NCI-H1694 treated with DMSO at 0.1 percent for 48 hours (cell line): ENCODE data around the gene APCDD1L.

ENCODE experiments used
- DNase-seq: peaks from one replicate; lab custom pipeline; 2025; lab: John Stamatoyannopoulos, UW

Gene APCDD1L

DNA sequence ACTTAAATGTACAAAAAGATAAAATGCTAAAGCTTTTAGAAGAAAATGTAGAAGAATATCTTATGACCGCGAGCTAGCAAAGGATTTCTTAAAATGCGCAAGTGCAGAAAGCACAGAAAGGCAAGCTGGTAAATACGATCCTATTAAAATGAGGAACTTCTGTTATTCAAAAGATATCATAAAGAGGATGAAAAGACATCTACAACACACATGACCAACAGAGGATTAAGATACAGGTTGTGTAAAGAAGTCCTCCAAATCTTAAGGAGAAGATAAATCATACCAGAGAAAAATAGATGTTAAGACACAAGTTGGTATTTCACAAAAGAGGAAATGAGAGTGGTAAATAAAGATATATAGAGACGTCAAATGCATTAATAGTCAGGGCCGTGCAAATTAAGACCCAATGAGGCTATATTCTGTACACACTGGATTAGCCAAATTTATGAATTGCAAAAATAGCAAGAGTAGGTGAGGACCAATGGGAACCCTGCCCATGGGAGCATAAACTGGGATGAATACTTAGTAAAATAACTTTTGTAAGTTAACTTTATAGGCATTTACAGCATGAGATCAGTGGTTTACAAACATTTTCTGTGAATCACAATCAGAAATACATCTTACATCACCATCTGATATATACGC lies 23.0 kb downstream of the APCDD1L start:
- DNase-seq, result no peak

DNA sequence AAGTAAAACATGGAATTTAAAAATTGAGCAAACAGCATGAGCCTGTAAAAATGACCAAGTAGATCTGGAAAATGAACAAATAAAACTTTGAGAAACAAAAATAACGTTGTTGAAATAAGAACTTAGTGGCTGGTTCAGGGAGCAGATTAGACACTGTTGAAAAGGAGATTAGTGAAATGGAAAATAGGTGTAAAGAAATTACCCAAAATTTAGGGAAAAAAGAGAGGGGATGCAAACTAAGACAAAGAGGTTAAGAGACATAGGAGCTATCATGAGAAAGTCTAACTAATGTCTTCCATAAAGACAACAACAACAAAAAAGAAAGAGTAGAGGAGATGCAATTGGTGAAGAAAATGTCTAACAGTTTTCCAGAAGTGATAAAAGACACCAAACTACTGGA lies 29.0 kb downstream of the APCDD1L start:
- no peak for DNase-seq

DNA sequence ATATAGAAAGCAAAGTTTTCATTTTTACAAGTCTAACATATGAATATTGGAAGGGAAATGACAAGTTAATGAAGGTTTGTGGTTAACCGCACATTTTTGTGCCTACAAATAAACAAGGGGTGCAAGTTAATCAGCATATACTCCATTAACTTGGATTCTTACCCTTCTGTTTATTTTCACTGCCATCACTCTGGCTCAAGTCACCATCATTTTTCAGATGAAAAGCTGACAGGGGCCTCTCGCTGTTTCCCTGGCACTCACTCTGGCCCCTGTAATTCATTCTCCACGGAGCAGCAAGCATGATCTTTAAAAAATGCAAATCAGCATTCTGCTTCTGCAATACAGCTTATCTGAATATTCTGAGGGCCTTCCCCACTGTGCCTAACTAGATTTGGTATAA lies 29.8 kb downstream of the APCDD1L start:
- no peak for DNase-seq

DNA sequence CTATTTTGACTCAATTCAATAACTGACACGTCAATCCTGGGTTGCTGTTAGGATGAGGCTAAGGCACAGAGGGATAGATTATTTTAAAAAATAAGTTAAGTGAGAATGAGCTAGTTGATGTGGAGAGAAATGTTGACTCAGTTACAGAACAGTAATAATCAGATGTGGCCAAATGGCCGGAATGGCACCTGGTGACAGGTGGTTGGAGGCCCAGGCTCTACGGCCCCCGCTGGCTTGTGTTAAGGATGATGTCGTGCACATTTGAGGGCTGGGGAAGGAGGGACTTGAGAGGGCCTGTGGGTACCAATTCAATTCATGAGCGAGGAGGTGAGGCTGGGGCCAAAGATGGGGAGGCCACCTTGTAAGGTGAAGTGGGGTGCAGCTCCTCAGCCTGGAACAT lies 31.7 kb downstream of the APCDD1L start:
- no peak for DNase-seq

DNA sequence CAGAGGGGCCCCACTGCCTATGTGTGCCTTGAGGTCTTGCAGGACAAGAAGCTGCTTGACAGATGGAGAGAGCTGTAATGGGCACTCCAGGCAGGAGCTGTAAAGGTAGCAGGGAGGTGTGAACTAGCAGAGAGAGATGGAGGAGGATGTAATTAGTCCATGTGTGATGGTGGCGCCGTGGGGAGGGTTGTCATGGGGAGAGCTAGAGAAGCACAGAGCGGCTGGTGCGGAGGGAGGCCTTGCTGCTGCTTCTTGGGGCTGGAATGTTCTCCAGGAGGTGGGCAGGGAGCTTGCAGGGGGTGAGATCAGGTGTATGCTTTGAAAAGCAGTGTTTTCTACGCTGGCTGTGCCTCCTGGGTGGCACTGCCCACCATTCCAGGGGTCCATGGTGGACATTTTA lies 32.1 kb downstream of the APCDD1L start:
- DNase-seq, result no peak

DNA sequence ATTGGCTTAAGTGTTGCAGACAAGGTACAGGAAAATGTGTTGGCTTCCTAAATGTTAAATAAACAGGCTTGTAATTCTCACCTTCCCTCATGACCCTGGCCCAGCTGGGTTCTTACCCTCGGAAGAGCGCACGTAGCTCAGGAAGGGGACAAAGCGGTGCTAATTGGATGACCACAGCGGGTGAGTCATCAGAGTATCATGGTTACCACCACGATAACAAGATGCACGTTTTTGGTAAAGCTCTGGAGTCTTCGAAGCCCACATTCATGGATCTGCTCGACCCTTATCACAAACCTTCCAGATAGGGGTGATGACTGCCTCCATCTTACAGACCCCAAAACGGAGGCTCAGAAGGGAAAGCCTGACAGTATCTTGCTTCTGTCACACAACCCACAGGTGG lies 32.8 kb downstream of the APCDD1L start:
- no peak for DNase-seq

DNA sequence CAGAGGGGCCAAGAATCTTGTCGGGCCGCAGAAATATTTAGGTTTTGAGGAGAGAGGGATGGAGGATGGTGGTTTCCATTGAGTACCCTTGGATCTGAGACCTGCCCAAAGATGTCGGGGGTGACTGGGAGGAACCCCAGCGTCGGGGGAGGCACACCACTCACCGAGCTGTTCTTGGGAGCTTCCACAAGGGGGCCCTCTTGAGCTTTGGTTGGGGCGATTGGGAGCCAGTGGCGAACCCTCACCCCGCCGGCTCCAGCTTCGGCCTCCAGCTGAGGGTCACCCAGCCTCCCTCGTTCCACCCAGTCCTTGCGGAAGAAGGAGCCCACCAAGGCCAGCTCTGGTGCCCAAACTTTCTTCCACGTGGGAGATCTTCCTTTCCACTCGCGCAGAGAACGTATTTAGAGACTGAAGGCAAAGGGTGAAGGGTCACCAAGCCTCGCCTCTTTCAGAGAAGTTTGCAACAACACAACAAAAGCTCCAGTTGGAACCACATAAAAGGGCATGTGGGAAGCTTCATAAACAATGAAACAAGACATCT lies 33.6 kb downstream of the APCDD1L start:
- no peak for DNase-seq

DNA sequence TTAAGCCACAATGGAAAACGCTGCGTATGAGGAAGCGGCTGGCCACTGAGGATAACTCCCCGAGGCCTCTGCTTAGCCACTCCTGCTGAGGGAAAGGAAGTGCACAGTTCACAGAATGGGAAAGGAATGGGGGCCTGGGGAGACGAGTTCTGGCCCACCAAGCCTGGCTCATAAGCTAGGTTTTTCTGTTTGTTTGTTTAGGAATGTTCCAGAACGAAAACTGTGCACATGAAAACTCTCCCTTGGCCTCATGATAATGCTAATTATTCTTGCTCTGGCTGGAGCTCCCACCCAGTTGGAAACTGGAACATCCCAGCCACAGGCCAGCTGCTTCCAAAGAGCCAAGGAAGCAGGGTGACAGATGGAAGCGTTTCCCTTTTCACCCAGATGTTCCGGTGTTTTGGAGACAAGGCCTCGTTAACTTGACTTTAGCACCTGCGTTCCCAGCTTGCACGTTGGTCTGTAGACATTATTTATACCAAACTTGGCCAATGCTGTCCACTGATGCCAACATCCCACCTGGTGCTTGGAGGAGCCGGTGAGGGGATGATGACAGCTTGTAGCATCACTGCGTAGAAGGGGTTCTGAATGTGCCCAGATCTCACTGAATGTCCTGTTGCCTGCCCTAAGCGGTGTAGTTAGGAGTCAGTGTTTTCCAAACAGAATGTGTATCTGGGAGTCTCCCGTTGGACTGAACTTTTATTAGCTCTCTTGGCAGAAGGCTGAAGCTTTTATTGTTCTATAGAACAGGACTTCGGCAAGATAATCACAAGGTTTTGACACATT lies 34.5 kb downstream of the APCDD1L start:
- peak; percentile 2 for DNase-seq

DNA sequence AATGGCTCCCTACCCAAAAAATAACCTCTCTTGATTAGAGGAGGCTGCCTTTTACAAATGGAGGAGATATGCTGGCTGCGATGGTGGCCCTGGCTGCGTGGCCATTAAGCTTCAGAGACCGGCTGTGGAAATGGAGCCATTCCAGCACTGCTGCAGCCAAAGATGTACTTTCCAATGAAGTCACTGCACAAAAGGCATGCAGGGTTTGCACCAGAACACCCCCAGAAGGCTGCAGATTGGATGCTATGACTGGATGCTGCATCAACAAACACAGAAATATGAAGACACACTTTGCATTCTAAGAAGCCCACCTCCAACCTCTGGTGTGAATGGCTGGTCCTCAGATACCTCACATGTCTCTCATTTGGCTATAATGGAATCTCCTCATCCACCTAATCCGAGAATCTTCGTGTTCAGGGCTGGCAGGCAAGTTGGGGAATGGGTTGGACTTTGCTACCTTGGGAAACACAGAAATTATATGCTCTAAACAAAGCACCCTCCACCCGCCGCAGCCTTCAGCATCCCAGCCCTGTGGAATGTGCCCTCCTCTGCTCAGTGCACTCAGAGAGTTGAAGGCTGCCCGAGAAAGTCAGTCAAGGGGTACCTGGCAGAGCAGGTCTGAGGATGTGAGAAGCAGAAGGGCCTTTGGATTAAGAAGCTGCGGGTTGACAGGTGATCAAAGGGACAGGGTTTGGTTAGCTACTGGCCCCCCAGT lies 35.3 kb downstream of the APCDD1L start:
- DNase-seq, result no peak

DNA sequence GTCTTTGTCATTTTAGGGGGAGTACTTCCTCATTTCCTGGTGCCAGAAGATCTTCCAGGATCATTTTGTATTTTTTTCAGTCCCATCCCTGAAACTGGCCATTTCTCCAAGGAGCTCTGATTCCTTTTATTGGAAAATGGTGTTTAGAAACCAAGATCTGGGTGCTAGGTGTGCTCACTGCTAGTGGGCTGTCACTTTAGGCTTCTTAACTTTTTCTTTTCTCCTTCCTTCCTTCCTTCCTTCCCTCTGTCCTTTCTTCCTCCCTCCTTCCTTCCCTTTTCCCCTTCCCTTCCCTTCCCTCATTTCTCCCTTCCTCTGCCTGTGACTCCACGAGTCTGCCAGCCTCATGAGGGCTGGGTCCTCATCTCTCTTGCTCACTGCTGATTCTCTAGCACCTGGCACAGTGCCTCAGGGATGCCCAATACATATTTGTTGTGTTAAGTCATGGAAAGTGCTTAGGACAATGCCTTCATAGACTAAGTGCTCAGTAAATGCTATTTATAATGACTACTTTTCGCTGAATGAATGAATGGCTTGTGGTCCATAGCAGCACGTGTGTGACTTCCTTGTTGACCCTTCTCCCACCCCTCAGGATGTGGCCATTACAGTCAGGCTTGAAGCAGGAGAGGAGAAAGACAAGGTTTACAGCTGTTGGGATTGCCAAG lies 36.9 kb downstream of the APCDD1L start:
- no peak for DNase-seq

DNA sequence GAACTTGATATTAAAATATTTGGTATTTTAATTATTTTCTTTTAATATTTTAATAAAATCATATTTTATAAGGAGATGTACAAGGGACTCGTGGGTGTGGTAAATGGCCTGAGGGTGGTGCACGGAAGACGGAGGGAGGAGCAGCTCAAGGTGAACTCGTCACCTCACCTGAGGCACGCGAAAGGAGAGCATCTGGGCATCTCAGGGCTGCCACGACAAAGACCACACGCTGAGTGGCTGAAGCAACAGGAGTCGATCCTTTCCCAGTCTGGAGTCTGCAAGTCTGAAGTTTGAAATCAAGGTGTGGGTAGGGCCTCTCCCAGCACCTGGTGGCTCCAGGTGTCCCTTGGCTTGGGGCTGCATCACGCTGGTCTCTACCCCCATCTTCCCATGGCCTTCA lies 39.7 kb downstream of the APCDD1L start:
- no peak for DNase-seq

DNA sequence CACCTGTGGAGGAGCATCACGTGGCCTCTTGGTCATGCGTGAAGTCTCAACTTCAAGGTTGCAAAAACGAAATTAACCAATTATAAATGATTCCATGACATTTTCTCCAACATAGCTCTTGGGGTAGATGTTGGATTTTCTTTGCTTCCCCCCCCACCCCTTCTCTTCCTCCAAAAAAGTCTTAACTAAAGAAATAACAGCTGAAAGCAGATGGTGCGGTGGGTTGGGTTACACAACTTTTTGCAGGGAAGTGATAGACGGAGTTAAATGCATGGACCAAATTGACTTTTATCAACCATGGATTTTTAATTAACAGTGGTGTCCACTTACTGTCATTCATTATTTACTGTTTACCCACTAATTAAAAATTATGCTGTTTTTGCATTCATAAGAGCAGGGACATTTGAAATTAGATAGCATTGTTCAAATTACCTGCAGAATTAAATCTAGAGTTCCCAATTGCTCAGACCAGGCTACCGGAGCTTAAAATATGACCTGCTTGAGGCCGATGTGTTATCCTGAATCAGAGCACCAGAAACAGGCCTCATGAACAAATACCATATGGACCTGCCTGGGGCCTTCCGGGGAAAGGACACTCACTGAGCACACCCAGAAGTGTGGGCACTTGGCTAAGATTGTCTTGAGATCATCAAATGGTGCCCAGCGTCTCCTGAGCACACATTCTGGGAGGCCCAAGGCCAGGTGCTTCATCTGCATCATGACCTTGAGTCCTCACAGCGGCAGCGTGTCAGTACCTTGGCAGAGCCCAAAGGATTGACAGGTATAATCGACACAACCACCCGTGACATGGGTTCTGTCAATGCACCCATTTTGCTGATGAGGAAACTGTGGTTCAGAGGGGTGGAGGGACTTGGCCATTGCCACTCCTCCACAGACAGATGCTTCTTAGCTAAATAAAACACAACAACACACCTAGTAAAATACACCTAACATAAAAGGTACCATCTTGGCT lies 41.5 kb downstream of the APCDD1L start:
- DNase-seq, result no peak

DNA sequence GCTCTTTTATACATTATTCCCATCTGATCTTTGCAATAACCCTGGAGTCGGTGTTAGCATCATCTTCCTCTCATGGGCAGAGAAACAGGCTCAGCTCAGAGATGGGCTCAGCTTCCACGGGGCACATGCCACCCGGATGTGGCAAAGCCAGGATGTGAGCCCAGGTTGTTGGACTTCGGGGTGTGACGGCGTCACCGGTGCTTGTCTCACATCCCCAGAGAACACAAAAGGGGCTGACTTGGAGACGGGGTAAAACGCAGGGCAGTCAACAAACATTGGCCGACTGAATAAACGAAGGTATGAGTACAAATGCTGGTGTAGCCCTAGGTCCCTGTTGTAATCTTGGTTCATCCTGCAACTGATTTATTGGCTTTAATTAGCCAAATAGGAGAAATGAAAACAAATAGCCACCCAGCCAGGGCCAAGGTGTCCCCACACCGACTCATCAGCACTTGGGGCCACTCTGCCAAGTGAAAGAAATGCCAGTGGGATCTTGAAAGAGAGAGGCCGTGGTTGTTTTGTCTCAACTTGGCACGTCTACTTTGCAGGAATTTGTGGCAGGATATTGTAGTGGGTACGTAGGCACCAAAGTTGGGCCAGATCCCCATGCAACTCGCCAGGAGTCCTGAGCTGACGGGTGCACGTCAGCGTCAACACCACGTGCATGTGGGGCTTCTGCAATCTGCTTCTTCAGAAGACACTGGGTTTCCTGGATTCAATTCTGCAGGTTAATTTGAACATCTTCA lies 42.8 kb downstream of the APCDD1L start:
- DNase-seq, result no peak

DNA sequence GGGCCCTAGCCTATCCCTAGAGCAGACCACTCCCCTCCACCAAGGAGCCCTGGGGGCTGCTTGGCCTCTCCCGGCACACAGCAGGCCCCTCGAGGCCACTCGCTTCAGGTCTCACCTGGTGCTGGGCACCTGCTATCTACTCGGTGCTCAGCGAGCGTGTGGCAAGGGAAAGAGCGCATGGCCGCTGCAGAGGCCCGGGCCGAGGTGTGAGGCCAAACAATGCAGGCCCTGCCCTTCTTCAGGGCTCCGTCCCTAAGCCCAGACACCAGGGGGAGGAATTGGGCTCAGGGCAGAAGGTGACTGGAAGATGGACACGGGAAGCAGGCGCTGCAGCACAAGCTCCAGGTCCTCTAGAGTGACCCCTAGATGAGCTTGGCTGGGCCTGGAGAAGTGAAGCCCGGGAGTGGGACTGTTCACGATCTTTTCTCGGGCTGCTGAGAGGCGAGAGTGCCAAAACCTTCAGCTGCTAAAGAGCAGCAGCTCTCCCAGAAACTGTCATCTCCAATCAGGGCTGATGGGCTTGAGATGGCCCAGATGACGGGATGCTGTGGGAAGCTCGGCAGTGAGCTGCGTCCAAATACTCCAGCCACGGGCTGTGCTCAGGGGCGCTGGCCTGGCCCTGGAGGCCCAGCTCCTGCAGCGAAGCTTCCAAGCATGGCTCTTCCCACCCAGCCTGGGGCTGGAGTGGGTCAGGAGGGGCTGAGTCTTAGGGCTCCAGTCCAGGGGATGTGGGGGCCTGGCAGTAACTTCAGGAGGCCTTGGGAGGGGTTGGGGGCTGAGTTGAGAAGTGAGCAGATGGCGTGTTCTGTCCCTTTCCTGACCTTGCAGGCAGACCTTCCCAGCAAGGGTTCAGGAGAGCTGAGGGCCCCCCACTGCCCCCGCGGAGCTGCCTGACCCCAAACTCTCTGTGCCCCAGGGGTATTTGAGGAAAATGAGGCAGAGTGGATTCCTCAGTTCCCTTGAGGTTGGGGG lies 43.7 kb downstream of the APCDD1L start:
- no peak for DNase-seq

DNA sequence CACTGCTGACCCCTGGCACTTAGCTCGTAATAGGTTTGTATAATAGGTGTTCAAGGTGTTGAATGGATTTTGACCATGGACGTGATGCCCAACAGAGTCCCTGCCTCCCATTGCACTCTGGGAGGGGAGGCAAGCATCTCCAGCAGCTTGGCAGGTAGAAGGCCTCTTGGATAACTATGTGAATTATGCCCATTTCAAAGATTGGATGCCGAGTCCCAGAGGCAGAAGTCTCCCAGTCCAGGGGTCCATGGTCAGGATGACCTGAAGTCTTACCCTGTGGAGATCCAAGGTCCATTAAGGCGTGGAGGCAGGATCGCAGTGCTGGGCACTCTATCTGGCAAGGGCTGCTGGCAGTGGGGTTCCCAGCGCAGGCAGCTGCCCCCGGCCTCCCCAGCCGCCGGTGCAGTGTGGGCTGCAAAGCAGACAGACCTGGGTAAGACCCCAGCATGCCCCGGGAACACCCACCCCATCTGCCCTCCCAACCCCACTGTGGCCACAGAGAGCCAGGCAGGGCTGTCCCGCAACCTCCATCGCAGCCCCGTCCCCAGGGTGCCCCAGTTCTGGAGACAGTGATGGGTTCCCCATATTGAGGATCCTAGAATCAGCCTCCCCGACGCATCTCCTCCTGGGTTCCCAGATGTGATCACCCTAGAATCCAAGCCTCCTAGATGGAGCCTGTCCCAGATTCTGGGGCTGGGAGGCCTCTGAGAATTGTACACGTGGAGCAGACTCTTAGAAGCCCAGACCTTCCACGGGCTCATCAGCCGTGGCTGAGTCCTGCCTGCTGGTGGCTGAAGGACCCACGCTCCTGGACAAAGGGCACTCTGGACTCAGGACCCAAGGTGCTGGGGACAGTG lies 44.6 kb downstream of the APCDD1L start:
- no peak for DNase-seq

DNA sequence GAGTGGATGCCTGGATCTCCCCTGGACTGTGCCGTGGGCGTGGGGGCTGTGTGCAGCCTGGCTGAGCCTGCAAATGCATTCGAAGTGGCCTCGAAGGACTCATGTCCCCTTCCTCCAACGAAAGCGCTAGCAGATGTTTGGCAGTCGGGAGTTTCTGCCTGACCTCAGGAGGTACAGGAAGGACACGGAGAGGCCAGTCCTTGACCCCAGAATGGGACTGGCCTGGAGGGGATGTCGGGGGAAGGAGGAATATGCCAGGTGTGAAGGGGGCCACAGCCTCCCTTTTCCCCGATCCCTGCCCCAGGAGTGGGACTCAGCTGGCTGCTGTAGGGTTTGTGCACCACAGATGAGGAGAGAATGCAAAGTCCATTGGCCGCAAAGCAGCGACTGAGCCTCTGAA lies 45.6 kb downstream of the APCDD1L start:
- no peak for DNase-seq

DNA sequence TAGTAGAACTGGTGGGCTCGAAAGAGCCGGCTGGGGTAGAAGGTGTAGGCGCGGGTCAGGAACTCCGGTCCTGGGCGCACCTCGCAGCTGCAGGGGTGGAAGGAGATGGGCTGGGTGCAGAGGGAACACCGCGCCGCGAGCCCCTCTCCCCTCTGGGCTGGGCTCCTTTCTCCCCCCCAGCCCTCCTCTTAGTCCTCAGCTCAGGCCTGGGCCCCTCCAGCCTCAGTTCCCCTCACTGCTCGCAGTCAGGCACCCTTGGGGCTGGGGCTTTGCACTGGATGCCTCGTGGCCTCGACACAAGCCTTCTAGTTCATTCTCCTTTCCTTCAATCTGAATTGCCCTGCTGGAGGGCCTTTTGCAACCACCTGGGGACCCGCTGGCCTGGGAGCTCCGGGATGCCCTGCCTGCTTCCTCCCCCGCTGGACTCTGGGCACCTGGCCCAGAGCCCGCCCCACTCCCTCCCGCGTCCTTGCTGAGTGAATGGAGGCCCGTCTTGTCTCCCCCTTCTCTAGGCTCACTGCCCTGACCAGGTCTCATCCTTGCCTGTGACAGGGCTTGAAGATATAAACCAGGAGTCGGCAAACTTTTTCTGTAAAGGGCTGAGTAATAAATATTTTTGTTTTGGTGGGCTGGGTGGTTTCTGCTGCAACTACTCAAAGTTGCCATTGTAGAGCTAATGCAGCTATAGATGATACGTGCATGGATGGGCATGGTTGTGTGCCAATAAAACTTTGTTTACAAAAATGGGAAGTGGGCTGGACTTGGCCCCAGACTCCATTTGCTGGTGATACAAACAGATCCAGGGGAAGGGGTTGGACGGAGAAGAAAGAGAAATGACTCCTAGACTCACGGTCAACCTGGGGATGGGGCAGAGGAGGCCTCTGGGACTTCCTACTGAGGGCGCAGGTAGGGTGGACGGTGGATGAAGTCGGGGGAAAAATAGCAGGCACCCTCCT lies 47.3 kb downstream of the APCDD1L start:
- DNase-seq, result peak; percentile 25
